CD4-positive, alpha-beta T cell treated with Interleukin-10 for 1 hour (primary cell): ENCODE measurements around the gene FEM1A.
A peak's percentile ranks its signal among the peaks of the same experiment; 100 is the strongest.
"Not testable (repeated sequence)": the region's sequence is repeated elsewhere in the genome, so short reads cannot be mapped to it uniquely, and the experiment has no call there.

ENCODE experiments used
- DNase-seq: peaks from one replicate; pipeline ENCODE4 v3.0.0-alpha.2; 2020

The FEM1A gene

GRCh38 chr19:4774136-4774535 lies 17.4 kb upstream of the FEM1A start:
- no peak for DNase-seq

- DNase-seq: no peak
These were observed 15.8 kb upstream of the FEM1A start for GRCh38 chr19:4775627-4776152.

GRCh38 chr19:4776436-4777211 lies 14.9 kb upstream of the FEM1A start:
- no peak for DNase-seq

GRCh38 chr19:4778124-4778523 lies 13.4 kb upstream of the FEM1A start:
- not testable (repeated sequence) for DNase-seq

- DNase-seq: no peak
These were observed 10.7 kb upstream of the FEM1A start for GRCh38 chr19:4780860-4781259.

- no peak for DNase-seq
These were observed 9.7 kb upstream of the FEM1A start for GRCh38 chr19:4781801-4782200.

- DNase-seq: not testable (repeated sequence)
These were observed 5.0 kb upstream of the FEM1A start for GRCh38 chr19:4786412-4787016.

- DNase-seq: not testable (repeated sequence)
These were observed 708 bp downstream of the FEM1A start for GRCh38 chr19:4792019-4792865.

GRCh38 chr19:4792866-4793195 lies 1.3 kb downstream of the FEM1A start:
- DNase-seq: not testable (repeated sequence)

GRCh38 chr19:4793278-4793677 lies 1.7 kb downstream of the FEM1A start:
- DNase-seq: not testable (repeated sequence)

- no peak for DNase-seq
These were observed 3.4 kb downstream of the FEM1A start for GRCh38 chr19:4794971-4795370.

- DNase-seq: no peak
These were observed 3.9 kb downstream of the FEM1A start for GRCh38 chr19:4795400-4795799.

- DNase-seq: no peak
These were observed 9.1 kb downstream of the FEM1A start for GRCh38 chr19:4800591-4801081.

GRCh38 chr19:4801085-4801619 lies 9.6 kb downstream of the FEM1A start:
- no peak for DNase-seq

GRCh38 chr19:4802711-4803110 lies 11.2 kb downstream of the FEM1A start:
- DNase-seq: no peak

GRCh38 chr19:4803736-4804695 lies 12.5 kb downstream of the FEM1A start:
- peak; percentile 69 for DNase-seq

- not testable (repeated sequence) for DNase-seq
These were observed 13.6 kb downstream of the FEM1A start for GRCh38 chr19:4805140-4805539.

- no peak for DNase-seq
These were observed 14.8 kb downstream of the FEM1A start for GRCh38 chr19:4806384-4806783.

- DNase-seq: no peak
These were observed 15.7 kb downstream of the FEM1A start for GRCh38 chr19:4807188-4807587.

GRCh38 chr19:4811328-4812131 lies 20.0 kb downstream of the FEM1A start:
- peak; percentile 87 for DNase-seq
